ENCODE results near the gene COL23A1.

Gene COL23A1

DNA sequence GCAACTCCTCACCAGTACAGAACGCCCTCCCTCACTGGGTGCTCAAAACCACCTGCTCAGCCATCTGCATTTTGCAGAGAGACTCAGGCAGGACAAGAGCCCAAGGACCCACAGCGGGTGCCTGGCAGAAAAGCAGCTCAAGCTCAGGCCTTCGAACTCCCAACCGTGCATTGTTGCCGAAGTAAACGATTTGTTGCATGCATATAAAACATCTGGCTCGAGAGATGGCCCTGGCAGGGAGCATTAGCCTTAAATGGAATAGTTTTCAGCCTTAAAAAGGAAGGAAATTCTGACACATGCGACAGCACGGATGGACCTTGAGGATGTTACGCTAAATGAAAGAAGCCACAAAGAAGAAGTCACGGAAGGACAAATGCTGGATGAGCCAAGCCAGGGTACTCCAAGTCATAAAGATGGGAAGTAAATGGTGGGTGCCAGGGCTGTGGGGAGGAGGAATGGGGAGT, 197.2 kb downstream of the COL23A1 start:
- DNase-seq (ENCODE audit: low read depth) = no peak

- DNase-seq (ENCODE audit: low read depth) = no peak
These were observed 197.8 kb downstream of the COL23A1 start for GRCh38 chr5:178392386-178392785.

GRCh38 chr5:178391480-178391879, 198.7 kb downstream of the COL23A1 start:
- no peak for DNase-seq (ENCODE audit: low read depth)

DNA sequence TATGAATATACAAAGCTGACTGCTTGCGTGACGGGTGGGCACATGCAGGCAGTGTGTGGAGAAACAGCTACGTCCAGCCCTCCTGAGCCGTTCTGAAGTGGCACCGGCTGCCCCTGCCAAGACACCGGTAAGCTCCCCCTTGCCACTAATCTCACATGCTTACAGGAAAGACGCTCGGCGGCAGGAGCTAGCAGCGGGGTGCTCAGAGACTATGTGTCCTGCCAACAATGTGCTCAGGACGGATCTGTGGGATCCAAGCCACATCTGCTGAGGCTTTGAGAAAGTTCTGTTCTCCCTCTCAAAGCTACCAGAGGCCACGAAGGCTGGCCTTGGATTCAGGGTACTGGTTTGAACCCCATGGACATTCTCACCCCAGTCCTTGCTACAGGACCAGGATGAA, 200.4 kb downstream of the COL23A1 start:
- no peak for DNase-seq (ENCODE audit: low read depth)

GRCh38 chr5:178389026-178389729, 201.0 kb downstream of the COL23A1 start:
- DNase-seq (ENCODE audit: low read depth) = no peak

DNA sequence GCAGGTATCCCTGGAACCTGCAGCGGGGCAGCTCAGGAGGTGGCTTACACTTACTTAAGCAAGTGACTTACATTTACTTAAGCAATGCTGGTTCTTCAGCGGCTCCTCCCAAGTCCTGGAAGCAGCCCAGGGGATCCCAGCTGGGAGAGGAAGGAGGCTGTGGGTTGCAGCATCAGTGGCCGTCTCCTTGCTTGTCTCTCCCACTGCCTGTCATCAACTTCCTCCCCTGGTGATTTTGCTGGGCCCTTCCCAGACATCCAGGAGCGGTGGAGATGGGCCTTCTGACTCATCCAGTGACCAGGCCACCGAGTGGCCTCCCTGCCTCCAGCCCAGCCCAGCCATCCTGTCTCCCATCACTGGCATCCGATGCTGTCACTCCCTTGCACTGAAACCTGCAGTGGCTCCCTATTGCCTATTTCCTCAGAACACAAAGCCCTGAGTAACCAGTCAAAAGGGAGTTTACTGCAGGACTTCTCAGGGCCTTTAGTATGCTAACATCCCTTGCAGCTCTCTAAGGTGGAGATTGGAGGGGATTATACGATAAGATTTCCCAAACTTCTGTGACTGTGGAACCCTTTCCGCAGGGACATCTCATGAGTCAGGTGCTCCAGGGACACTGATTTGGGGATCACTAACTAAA, 201.7 kb downstream of the COL23A1 start:
- no peak for DNase-seq (ENCODE audit: low read depth)

GRCh38 chr5:178387856-178388190, 202.4 kb downstream of the COL23A1 start:
- DNase-seq (ENCODE audit: low read depth) = no peak

GRCh38 chr5:178387061-178387855, 202.9 kb downstream of the COL23A1 start:
- DNase-seq (ENCODE audit: low read depth) = no peak

- no peak for DNase-seq (ENCODE audit: low read depth)
These were observed 203.8 kb downstream of the COL23A1 start for GRCh38 chr5:178386336-178386931.

DNA sequence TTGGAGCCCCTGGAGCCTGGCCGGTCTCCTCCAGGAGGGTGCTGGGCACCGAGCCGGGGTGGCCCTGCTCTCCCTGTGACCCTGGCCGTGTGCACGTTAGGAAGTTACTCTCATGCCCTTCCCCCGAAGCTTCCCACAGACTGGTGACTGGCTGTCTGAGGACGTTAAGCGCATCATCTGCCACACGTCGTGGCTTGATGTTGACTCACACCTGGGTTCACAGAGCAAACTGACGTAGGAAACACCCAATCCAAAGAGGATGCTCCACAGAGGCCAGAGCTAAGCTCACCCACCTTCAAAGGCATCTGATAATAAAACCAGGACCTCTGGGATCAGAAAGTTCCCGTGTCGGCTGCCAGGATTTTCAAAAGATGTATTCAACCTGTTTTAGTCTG, 204.7 kb downstream of the COL23A1 start:
- no peak for DNase-seq (ENCODE audit: low read depth)

DNA sequence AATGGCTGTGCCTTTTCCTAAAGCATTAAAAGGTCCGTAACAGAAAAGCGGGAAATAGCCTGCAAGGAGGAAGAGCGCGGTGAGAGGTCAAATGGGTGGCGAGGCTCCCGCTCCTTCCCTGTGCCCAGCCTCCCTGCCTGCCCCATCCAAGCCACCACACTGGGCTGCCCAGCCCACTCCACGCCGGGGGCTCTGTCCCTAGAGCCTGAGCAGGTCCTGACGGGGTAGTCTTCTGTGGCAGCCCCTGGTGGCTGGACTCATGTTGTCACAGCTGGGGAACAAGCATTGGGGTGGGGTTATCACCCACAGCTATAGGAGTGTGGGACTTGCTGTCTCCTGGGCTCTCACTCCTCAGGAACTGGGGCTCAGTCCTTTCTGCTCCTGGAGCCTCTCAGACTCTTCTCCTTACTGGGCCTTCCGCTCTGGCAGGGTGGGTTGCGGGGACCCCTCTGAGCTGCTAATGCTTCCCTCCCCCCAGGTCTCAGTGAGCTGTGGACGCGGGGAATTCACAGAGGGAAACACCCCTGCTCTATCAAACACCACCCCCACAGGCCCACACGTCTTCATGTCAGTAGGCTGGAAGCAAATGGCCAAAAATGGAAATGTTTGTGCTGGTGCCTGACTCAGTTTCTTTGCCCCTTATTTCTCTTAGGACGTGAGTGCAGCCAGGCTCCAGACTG, 205.2 kb downstream of the COL23A1 start:
- no peak for DNase-seq (ENCODE audit: low read depth)

DNA sequence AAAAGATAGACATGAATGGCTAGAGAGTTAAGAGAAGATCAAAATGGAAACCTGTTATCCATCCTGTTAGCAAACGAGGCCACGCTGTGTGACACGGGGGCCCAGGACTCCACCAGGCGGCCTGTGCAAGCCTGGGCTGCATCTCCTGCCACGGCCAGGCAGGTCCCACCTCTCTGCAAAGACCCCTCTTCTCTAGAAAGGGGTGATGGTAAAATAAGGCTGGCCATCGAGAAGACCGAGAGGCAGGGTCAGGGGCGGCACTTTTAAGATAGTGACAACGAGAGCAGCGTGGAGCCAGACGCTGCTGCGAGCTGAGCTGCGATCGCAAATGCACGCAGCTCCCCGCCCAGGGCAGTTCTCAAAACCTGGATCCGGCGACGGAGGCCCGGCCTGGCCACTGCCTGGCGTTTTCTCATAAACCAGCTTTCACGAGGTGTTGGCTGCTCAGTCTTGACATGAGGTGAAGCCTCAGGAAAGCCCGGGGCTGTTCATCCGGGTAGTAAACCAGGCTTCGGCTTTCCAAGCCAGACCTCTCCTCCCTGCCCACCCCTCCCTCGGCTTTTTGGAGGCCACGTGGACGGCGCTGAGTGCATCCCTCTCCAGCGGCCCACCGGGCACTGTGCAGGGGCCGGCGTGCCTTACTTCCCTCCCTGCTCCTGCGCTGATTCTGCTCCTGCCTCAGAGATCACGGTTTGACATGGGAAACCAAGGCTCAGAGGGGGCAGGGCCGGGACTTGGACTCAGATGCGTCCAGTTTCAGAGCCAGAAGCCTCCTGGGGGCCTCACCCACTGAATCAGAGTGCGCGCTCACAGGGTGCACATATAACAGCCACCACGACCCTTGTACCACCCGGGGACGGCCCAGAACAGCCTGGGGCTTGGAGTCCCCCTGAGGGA, 206.0 kb downstream of the COL23A1 start:
- DNase-seq (ENCODE audit: low read depth) = no peak

- DNase-seq (ENCODE audit: low read depth) = no peak
These were observed 206.8 kb downstream of the COL23A1 start for GRCh38 chr5:178383301-178383918.

- no peak for DNase-seq (ENCODE audit: low read depth)
These were observed 207.4 kb downstream of the COL23A1 start for GRCh38 chr5:178382754-178383164.

- DNase-seq (ENCODE audit: low read depth) = no peak
These were observed 208.1 kb downstream of the COL23A1 start for GRCh38 chr5:178381921-178382695.

DNA sequence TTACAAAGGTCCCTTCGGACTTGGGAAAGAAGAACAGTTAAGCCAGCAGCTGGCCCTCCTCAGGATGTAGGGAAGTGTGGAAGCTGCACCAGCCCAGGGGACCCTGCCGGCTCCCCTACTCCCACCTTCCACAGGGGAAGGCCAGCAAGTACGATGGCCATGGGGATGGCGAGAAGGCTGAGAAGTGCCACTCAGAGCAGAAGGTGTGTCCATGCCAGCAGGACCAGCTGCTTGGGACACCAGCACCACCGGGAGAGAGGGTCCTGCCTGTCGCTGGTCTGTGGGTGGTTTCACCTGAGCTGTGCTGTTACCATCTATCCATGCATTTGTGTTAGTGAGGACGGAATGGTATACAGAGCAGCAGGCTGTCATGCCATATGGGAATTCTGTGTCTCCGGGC, 209.0 kb downstream of the COL23A1 start:
- DNase-seq (ENCODE audit: low read depth) = no peak

DNA sequence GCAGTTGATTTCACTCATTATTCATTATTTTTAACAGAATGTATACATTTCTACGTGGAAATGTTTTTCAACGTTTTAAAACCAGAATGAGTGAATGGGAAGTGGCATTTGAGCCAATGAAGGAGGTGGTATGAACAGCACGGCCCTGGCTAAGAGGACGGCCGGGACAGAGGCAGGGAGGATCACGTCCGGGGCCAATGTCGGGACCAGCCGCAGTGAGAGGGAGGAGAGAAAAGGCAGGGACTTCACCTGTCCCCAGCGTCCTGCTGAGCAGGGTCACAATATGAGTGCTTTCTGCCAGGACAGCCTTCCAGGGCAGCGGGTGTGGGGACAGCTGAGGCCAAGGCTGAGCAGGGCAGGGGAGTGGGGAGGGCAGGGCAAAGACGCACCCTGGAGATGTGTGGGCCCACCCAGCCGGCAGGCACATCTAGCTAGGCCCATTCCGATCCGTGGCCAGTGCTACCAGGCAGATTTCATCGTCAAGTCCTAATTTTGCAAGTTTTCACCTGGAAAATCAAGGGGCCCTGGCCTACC, 209.6 kb downstream of the COL23A1 start:
- no peak for DNase-seq (ENCODE audit: low read depth)

- no peak for DNase-seq (ENCODE audit: low read depth)
These were observed 210.1 kb downstream of the COL23A1 start for GRCh38 chr5:178380086-178380485.

Data from T follicular helper cell (primary cell).